Activated T-cell treated with anti-CD3 and anti-CD28 coated beads, Interleukin-2, amount 50 U/mL, for 24 hours (primary cell): ENCODE data around the gene LOXL4.
A peak's percentile ranks its signal among the peaks of the same experiment; 100 is the strongest.

Experiments
- DNase-seq: peaks from one replicate; pipeline ENCODE4 v3.0.0-alpha.2; 2020
- H3K27ac Mint-ChIP-seq: 2 replicates; pipeline ENCODE4 v1.8.0; 2020; ENCODE audit warnings: mild to moderate bottlenecking, mixed read lengths
- H3K27me3 Mint-ChIP-seq: 2 replicates; pipeline ENCODE4 v1.8.0; 2020; ENCODE audit warnings: mixed read lengths
- H3K36me3 Mint-ChIP-seq: 2 replicates; pipeline ENCODE4 v1.8.0; 2020; ENCODE audit warnings: low read depth, mixed read lengths
- H3K4me1 Mint-ChIP-seq: 2 replicates; pipeline ENCODE4 v1.8.0; 2020; ENCODE audit warnings: low read depth, mixed read lengths
- H3K4me3 Mint-ChIP-seq: 2 replicates; pipeline ENCODE4 v1.8.0; 2020; ENCODE audit warnings: mild to moderate bottlenecking, moderate library complexity, mixed read lengths
- H3K9me3 Mint-ChIP-seq: 2 replicates; pipeline ENCODE4 v1.8.0; 2020; ENCODE audit warnings: mixed read lengths

The LOXL4 gene

GRCh38 chr10:98276311-98276710 lies 8.3 kb upstream of the LOXL4 start:
- peaks cover 7% of the 10 kb centered on the region for H3K9me3 Mint-ChIP-seq
- no peak overlapping the region for H3K4me3 Mint-ChIP-seq
- H3K27ac Mint-ChIP-seq = no peak overlapping the region
- peaks cover 39% of the 10 kb centered on the region for H3K27me3 Mint-ChIP-seq
- H3K36me3 Mint-ChIP-seq = no peaks in the 10 kb centered on the region
- DNase-seq = no peak
- H3K4me1 Mint-ChIP-seq = no peaks in the 10 kb centered on the region

GRCh38 chr10:98274562-98274961 lies 6.6 kb upstream of the LOXL4 start:
- H3K4me3 Mint-ChIP-seq = no peak overlapping the region
- H3K27me3 Mint-ChIP-seq = peaks cover 41% of the 10 kb centered on the region
- no peaks in the 10 kb centered on the region for H3K4me1 Mint-ChIP-seq
- H3K27ac Mint-ChIP-seq = no peak overlapping the region
- no peaks in the 10 kb centered on the region for H3K9me3 Mint-ChIP-seq
- no peaks in the 10 kb centered on the region for H3K36me3 Mint-ChIP-seq
- no peak for DNase-seq

- H3K4me1 Mint-ChIP-seq = peaks cover 2% of the 10 kb centered on the region
- H3K27me3 Mint-ChIP-seq = peaks cover 53% of the 10 kb centered on the region
- H3K4me3 Mint-ChIP-seq = no peak overlapping the region
- H3K9me3 Mint-ChIP-seq = no peaks in the 10 kb centered on the region
- H3K27ac Mint-ChIP-seq = no peak overlapping the region
- H3K36me3 Mint-ChIP-seq = no peaks in the 10 kb centered on the region
- DNase-seq = no peak
These were observed 5.3 kb upstream of the LOXL4 start for GRCh38 chr10:98273057-98273850.

GRCh38 chr10:98272656-98273055 lies 4.7 kb upstream of the LOXL4 start:
- Mint-ChIP-seq H3K27ac (no peak overlapping the region), H3K36me3 (no peaks in the 10 kb centered on the region), H3K9me3 (no peaks in the 10 kb centered on the region), H3K4me3 (no peak overlapping the region), H3K4me1 (peaks cover 2% of the 10 kb centered on the region), H3K27me3 (peaks cover 53% of the 10 kb centered on the region)
- DNase-seq = no peak

GRCh38 chr10:98272245-98272644 lies 4.3 kb upstream of the LOXL4 start:
- H3K27me3 Mint-ChIP-seq = peaks cover 58% of the 10 kb centered on the region
- DNase-seq = no peak
- H3K4me1 Mint-ChIP-seq = peaks cover 2% of the 10 kb centered on the region
- no peak overlapping the region for H3K4me3 Mint-ChIP-seq
- no peak overlapping the region for H3K27ac Mint-ChIP-seq
- H3K36me3 Mint-ChIP-seq = no peaks in the 10 kb centered on the region
- no peaks in the 10 kb centered on the region for H3K9me3 Mint-ChIP-seq

- H3K27ac Mint-ChIP-seq = no peak overlapping the region
- H3K36me3 Mint-ChIP-seq = no peaks in the 10 kb centered on the region
- no peaks in the 10 kb centered on the region for H3K9me3 Mint-ChIP-seq
- peaks cover 2% of the 10 kb centered on the region for H3K4me1 Mint-ChIP-seq
- H3K4me3 Mint-ChIP-seq = no peak overlapping the region
- H3K27me3 Mint-ChIP-seq = peaks cover 70% of the 10 kb centered on the region
- no peak for DNase-seq
These were observed 2.8 kb upstream of the LOXL4 start for GRCh38 chr10:98270786-98271185.

GRCh38 chr10:98270073-98270740 lies 2.2 kb upstream of the LOXL4 start:
- H3K9me3 Mint-ChIP-seq = no peaks in the 10 kb centered on the region
- DNase-seq = no peak
- peaks cover 2% of the 10 kb centered on the region for H3K4me1 Mint-ChIP-seq
- H3K36me3 Mint-ChIP-seq = no peaks in the 10 kb centered on the region
- H3K27me3 Mint-ChIP-seq = peaks cover 70% of the 10 kb centered on the region
- H3K4me3 Mint-ChIP-seq = no peak overlapping the region
- H3K27ac Mint-ChIP-seq = no peak overlapping the region

GRCh38 chr10:98269435-98269912 lies 1.5 kb upstream of the LOXL4 start:
- H3K36me3 Mint-ChIP-seq = no peaks in the 10 kb centered on the region
- H3K27me3 Mint-ChIP-seq = peaks cover 69% of the 10 kb centered on the region
- DNase-seq = no peak
- no peak overlapping the region for H3K4me3 Mint-ChIP-seq
- no peaks in the 10 kb centered on the region for H3K9me3 Mint-ChIP-seq
- H3K27ac Mint-ChIP-seq = no peak overlapping the region
- peaks cover 2% of the 10 kb centered on the region for H3K4me1 Mint-ChIP-seq

- peaks cover 2% of the 10 kb centered on the region for H3K4me1 Mint-ChIP-seq
- H3K27ac Mint-ChIP-seq = no peak overlapping the region
- no peak for DNase-seq
- no peaks in the 10 kb centered on the region for H3K9me3 Mint-ChIP-seq
- H3K27me3 Mint-ChIP-seq = peaks cover 67% of the 10 kb centered on the region
- H3K4me3 Mint-ChIP-seq = peak overlapping the region; percentile 59
- H3K36me3 Mint-ChIP-seq = no peaks in the 10 kb centered on the region
These were observed 869 bp upstream of the LOXL4 start for GRCh38 chr10:98268694-98269431.

- Mint-ChIP-seq H3K27me3 (peaks cover 52% of the 10 kb centered on the region), H3K9me3 (no peaks in the 10 kb centered on the region), H3K4me1 (peaks cover 2% of the 10 kb centered on the region), H3K36me3 (no peaks in the 10 kb centered on the region), H3K4me3 (peak overlapping the region; percentile 63), H3K27ac (no peak overlapping the region)
- DNase-seq = no peak
These were observed 713 bp downstream of the LOXL4 start for GRCh38 chr10:98267069-98267893.

- Mint-ChIP-seq H3K27me3 (peaks cover 49% of the 10 kb centered on the region), H3K27ac (no peak overlapping the region)
These were observed 1.3 kb downstream of the LOXL4 start for GRCh38 chr10:98266647-98267046.

GRCh38 chr10:98265403-98266378 lies 2.3 kb downstream of the LOXL4 start:
- no peaks in the 10 kb centered on the region for H3K36me3 Mint-ChIP-seq

More at GRCh38 chr10:98266647-98267046, 1.3 kb downstream of the LOXL4 start:
- Mint-ChIP-seq H3K4me1 (peaks cover 2% of the 10 kb centered on the region), H3K9me3 (no peaks in the 10 kb centered on the region), H3K4me3 (no peak overlapping the region), H3K36me3 (no peaks in the 10 kb centered on the region)
- no peak for DNase-seq

GRCh38 chr10:98264378-98265065 lies 3.5 kb downstream of the LOXL4 start:
- no peak overlapping the region for H3K4me3 Mint-ChIP-seq
- DNase-seq = no peak
- peaks cover 32% of the 10 kb centered on the region for H3K27me3 Mint-ChIP-seq
- peaks cover 2% of the 10 kb centered on the region for H3K4me1 Mint-ChIP-seq
- no peak overlapping the region for H3K27ac Mint-ChIP-seq
- peaks cover 3% of the 10 kb centered on the region for H3K36me3 Mint-ChIP-seq
- no peaks in the 10 kb centered on the region for H3K9me3 Mint-ChIP-seq

More at GRCh38 chr10:98265403-98266378, 2.3 kb downstream of the LOXL4 start:
- Mint-ChIP-seq H3K27me3 (peaks cover 42% of the 10 kb centered on the region), H3K4me3 (no peak overlapping the region), H3K27ac (no peak overlapping the region), H3K9me3 (no peaks in the 10 kb centered on the region), H3K4me1 (peaks cover 2% of the 10 kb centered on the region)
- DNase-seq = no peak
